ENCODE measurements around the gene PRR19.

PRR19 gene

DNA sequence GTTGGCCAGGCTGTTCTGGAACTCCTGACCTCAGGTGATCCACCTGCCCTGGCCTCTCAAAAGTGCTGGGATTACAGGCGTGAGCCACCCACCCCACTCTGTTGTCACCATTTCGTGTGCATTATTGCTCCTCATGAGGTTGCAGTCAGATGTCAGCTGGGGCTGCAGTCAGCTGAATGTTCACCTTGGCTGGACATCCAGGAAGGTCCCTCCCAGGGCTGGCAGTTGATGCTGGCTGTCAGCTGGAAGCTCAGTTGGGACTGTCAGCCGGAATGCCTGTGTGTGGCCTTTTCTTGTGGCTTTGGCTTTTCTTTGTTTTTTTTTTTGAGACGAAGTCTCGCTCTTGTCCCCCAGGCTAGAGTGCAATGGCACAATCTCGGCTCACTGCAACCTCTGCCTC lies 30.1 kb downstream of the PRR19 start:
- Histone ChIP-seq H3F3A (ENCODE audit: low read depth) (no peaks in the 10 kb centered on the region), H3K4me3 (ENCODE audit: low read length, poor library complexity, severe bottlenecking) (no peak overlapping the region), H3K4me2 (ENCODE audit: low read depth, low read length, poor library complexity, severe bottlenecking) (no peak overlapping the region), H2AFZ (ENCODE audit: low read length) (no peak overlapping the region), H3K27me3 (ENCODE audit: insufficient read depth, low read length, poor library complexity, severe bottlenecking) (no peaks in the 10 kb centered on the region), H3K36me3 (ENCODE audit: insufficient read depth, low read length) (peaks cover 11% of the 10 kb centered on the region; the same call in 1 of the 2 replicates), H3K4me1 (ENCODE audit: insufficient read depth, low read length, poor library complexity, severe bottlenecking) (peaks cover 22% of the 10 kb centered on the region), H4K20me1 (ENCODE audit: insufficient read depth, low read length, poor library complexity, severe bottlenecking) (peaks cover 6% of the 10 kb centered on the region), H3K9me2 (replicated peaks; ENCODE audit: low read depth, low read length) (no peaks in the 10 kb centered on the region), H3K9me3 (ENCODE audit: insufficient read depth, low read depth, low read length) (no peaks in the 10 kb centered on the region), H3K9ac (ENCODE audit: low read depth, low read length, poor library complexity, severe bottlenecking) (no peak overlapping the region), H3K79me2 (ENCODE audit: insufficient read depth, low read length) (peaks cover 32% of the 10 kb centered on the region)
- TF ChIP-seq EZH2phosphoT487 (IDR thresholded peaks at IDR 0.05; ENCODE audit: borderline replicate concordance), result no peak
- TF ChIP-seq, protein P1, sequence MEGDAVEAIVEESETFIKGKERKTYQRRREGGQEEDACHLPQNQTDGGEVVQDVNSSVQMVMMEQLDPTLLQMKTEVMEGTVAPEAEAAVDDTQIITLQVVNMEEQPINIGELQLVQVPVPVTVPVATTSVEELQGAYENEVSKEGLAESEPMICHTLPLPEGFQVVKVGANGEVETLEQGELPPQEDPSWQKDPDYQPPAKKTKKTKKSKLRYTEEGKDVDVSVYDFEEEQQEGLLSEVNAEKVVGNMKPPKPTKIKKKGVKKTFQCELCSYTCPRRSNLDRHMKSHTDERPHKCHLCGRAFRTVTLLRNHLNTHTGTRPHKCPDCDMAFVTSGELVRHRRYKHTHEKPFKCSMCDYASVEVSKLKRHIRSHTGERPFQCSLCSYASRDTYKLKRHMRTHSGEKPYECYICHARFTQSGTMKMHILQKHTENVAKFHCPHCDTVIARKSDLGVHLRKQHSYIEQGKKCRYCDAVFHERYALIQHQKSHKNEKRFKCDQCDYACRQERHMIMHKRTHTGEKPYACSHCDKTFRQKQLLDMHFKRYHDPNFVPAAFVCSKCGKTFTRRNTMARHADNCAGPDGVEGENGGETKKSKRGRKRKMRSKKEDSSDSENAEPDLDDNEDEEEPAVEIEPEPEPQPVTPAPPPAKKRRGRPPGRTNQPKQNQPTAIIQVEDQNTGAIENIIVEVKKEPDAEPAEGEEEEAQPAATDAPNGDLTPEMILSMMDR (conservative IDR thresholded peaks at IDR 0.05; ENCODE audit: low read length), result no peak

DNA sequence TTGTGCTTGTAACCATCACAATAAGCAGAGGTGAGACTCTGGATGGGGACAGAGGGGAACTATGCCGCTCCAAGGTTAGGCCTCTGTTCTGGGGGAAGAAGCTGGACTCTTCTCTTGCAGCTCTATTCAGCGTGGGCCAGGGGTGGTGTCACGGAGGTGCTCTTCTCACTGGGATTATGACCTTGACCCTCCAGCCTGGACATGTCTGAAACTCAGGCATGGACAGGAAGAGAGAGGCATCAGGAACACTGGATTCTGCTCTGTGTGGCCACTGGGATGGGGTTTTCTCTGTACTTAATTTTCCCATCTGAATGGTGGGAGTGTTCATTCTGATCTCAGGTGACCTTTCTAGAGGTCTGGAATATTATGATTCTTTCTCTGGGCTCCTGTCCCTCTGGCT lies 31.1 kb downstream of the PRR19 start:
- Histone ChIP-seq H3K79me2 (ENCODE audit: insufficient read depth, low read length) (peaks cover 22% of the 10 kb centered on the region), H3K4me3 (ENCODE audit: low read length, poor library complexity, severe bottlenecking) (no peak overlapping the region), H3K4me2 (ENCODE audit: low read depth, low read length, poor library complexity, severe bottlenecking) (no peak overlapping the region), H3K9ac (ENCODE audit: low read depth, low read length, poor library complexity, severe bottlenecking) (no peak overlapping the region), H4K20me1 (ENCODE audit: insufficient read depth, low read length, poor library complexity, severe bottlenecking) (peaks cover 5% of the 10 kb centered on the region), H3K36me3 (ENCODE audit: insufficient read depth, low read length) (peaks cover 12% of the 10 kb centered on the region; the same call in 1 of the 2 replicates), H2AFZ (ENCODE audit: low read length) (no peak overlapping the region), H3K9me3 (ENCODE audit: insufficient read depth, low read depth, low read length) (no peaks in the 10 kb centered on the region), H3K4me1 (ENCODE audit: insufficient read depth, low read length, poor library complexity, severe bottlenecking) (peaks cover 13% of the 10 kb centered on the region), H3K27me3 (ENCODE audit: insufficient read depth, low read length, poor library complexity, severe bottlenecking) (no peaks in the 10 kb centered on the region), H3F3A (ENCODE audit: low read depth) (no peaks in the 10 kb centered on the region), H3K9me2 (replicated peaks; ENCODE audit: low read depth, low read length) (no peaks in the 10 kb centered on the region)
- TF ChIP-seq, protein P1 (conservative IDR thresholded peaks at IDR 0.05; ENCODE audit: low read length), result no peak
- TF ChIP-seq EZH2phosphoT487 (IDR thresholded peaks at IDR 0.05; ENCODE audit: borderline replicate concordance), result no peak

DNA sequence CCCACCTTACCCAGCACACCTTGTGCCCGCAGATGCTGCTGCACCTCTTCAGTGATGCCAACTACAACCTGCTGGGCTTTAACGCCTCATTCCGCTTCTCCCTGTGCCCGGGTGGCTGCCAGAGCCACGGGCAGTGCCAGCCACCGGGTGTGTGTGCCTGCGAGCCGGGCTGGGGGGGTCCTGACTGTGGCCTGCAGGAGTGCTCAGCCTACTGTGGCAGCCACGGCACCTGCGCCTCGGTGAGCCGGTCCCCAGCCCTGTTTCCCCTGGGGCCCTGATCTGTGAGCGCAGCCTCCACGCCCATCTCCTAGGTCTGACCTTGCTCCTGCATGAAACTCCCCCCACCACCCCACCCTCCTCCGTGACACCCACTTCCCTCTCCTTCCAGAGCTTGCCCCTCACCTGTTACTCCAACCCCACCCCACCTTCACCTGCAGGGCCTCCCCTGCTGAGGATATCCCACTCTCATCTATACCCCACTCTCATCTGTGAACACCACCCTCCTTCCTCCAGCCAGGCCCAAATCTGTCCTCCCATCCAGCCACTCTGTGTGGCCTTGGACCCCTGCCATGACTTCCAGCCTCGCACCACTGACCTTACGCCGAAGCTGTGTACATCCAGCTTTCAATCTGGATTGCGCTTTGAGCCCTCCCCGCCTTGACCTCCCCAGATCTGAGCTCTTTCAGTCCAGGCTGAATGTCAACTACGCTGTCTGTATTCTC lies 32.2 kb downstream of the PRR19 start:
- Histone ChIP-seq H3K9me2 (replicated peaks; ENCODE audit: low read depth, low read length) (no peaks in the 10 kb centered on the region), H3K9ac (ENCODE audit: low read depth, low read length, poor library complexity, severe bottlenecking) (no peak overlapping the region), H3K27me3 (ENCODE audit: insufficient read depth, low read length, poor library complexity, severe bottlenecking) (no peaks in the 10 kb centered on the region), H3K9me3 (ENCODE audit: insufficient read depth, low read depth, low read length) (no peaks in the 10 kb centered on the region), H4K20me1 (ENCODE audit: insufficient read depth, low read length, poor library complexity, severe bottlenecking) (no peaks in the 10 kb centered on the region), H3K79me2 (ENCODE audit: insufficient read depth, low read length) (peaks cover 13% of the 10 kb centered on the region), H3K36me3 (ENCODE audit: insufficient read depth, low read length) (peaks cover 12% of the 10 kb centered on the region; the same call in 1 of the 2 replicates), H3K4me3 (ENCODE audit: low read length, poor library complexity, severe bottlenecking) (no peak overlapping the region), H3K4me2 (ENCODE audit: low read depth, low read length, poor library complexity, severe bottlenecking) (no peak overlapping the region), H2AFZ (ENCODE audit: low read length) (no peak overlapping the region), H3K4me1 (ENCODE audit: insufficient read depth, low read length, poor library complexity, severe bottlenecking) (peaks cover 3% of the 10 kb centered on the region), H3F3A (ENCODE audit: low read depth) (no peaks in the 10 kb centered on the region)
- no peak for TF ChIP-seq EZH2phosphoT487 (IDR thresholded peaks at IDR 0.05; ENCODE audit: borderline replicate concordance)
- TF ChIP-seq, protein P1 (conservative IDR thresholded peaks at IDR 0.05; ENCODE audit: low read length), result no peak
